HG03175 (cell line): ENCODE data around the gene PXMP4.
"Not testable (repeated sequence)": the region's sequence is repeated elsewhere in the genome, so short reads cannot be mapped to it uniquely, and the experiment has no call there.

Experiments
- ATAC-seq: cut with Tn5 transposase; IDR thresholded peaks from one replicate; pipeline ENCODE4 v1.9.1; 2021; ENCODE audit warnings: mild to moderate bottlenecking, moderate library complexity; ENCODE audit not compliant: unreplicated experiment

The PXMP4 gene

DNA sequence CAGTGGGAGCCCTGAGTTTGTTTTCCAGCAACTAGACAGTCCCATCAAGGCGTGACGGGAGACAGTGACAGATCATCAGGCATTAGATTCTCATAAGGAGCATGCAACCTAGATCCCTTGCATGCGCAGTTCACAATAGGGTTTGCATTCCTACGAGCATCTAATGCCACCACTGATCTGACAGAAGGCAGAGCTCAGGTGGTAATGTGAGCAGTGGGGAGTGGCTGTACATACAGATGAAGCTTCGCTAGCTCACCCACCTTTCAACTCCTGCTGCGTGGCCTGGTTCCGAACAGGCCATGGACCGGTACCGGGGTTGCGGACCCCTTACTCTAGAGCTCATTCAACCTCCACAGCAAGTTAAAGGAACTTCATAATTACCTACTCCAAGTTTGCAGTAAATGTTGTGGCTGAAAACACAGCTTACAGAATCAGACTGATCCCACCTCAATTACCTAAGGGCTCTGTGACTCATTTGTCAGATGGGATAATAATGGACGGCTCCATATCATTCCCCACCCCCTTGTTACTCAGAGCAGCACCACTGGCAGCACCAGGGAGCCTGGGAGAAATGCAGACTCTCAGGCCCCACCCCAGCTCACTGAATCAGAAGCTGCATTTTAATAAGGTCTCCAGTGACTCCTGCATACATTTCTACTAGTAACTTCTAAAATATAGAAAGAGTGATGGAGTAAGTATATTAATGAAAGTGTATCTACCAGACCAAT lies 15.7 kb downstream of the PXMP4 start:
- no peak for ATAC-seq

DNA sequence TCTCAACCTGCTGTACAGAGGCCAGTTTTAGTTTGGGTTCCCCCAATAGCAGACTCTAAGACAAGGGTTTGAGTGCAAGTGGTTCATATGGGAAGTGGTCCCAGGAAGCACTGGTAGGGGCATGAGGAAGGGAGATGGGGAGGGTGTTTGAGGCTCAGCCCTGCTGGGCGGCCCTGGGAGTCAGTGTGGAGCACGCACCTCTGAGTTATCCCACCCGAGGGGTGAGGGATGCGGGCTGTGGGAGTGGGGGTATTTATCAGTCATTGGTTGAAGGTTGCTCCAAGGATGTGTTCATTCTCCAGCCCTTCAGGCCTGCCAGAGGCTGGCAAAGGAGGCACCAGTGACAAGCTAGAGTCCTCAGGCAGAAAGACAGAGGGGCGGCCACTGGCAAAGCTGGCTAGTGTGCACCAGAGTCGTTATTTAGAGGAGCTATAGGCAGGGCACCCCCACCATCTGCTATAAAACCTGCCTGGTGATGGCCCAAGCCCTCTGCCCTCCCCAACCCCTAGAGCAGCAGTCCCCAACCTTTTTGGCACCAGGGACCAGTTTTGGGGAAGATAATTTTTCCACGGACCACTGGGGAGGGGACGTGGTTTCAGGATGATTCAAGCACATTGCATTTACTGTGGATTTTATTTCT lies 16.5 kb downstream of the PXMP4 start:
- no peak for ATAC-seq

DNA sequence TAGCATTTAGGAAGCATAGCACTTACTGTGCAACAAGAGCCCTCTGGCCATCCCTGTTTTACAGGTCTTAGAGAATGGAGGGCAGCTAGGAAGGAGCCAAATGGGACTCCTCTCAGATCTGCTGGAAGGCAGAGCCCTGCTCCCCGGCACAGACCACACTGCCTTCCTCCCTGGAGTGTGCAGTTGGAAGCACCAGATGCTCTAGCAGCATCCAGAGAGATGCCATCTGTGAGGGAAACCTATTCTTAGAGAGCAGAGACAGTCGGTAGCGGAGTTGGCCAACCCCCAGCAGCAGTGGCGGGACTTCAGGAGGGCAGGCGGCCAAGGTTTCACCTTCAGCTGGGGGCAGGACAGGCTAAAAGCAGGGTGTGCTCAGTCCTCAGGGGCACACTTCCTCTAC lies 17.2 kb downstream of the PXMP4 start:
- no peak for ATAC-seq

DNA sequence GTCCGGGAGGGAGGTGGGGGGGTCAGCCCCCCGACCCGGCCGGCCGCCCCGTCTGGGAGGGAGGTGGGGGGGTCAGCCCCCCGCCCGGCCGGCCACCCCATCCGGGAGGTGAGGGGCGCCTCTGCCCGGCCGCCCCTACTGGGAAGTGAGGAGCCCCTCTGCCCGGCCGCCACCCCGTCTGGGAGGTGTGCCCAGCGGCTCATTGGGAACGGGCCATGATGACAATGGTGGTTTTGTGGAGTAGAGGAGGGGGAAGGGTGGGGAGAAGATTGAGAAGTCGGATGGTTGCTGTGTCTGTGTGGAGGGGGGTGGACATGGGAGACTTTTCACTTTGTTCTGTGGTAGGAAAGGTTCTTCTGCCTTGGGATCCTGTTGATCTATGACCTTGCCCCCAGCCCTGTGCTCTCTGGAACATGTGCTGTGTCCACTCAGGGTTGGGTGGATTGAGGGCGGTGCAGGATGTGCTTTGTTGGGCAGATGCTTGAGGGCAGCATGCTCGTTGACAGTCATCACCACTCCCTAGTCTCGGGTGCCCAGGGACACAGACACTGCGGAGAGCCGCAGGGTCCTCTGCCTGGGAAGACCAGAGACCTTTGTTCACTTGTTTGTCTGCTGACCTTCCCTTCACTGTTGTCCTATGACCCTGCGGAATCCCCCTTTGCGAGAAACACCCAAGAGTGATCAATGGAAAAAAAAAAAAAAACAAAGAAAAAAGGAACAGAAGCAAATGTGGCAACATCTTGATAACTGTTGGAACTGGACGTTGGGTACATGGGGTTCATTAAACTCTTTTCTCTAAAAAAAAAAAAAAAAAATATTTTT lies 18.3 kb downstream of the PXMP4 start:
- no peak for ATAC-seq

DNA sequence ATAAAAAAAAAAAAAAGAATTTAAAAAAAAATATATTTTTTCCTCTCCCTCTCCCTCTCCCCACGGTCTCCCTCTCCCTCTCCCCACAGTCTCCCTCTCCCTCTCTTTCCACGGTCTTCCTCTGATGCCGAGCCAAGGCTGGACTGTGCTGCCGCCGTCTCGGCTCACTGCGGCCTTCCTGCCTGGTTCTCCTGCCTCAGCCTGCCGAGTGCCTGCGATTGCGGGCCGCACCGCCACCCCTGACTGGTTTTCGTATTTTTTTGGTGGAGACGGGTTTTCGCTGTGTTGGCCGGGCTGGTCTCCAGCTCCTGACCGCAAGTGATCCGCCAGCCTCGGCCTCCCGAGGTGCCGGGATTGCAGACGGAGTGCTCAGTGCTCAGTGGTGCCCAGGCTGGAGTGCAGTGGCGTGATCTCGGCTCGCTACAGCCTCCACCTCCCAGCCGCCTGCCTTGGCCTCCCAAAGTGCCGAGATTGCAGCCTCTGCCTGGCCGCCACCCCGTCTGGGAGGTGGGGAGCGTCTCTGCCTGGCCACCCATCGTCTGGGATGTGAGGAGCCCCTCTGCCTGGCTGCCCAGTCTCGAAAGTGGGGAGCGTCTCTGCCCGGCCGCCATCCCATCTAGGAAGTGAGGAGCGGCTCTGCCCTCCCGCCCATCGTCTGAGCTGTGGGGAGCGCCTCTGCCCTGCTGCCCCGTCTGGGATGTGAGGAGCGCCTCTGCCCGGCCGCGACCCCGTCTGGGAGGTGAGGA lies 19.2 kb downstream of the PXMP4 start:
- not testable (repeated sequence) for ATAC-seq

DNA sequence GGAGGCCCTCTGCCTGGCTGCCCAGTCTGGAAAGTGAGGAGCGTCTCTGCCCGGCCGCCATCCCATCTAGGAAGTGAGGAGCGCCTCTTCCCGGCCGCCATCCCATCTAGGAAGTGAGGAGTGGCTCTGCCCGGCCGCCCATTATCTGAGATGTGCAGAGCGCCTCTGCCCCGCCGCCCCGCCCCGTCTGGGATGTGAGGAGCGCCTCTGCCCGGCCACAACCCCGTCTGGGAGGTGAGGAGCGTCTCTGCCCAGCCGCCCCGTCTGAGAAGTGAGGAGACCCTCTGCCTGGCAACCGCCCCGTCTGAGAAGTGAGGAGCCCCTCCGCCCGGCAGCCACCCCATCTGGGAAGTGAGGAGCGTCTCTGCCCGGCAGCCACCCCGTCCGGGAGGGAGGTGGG lies 21.1 kb downstream of the PXMP4 start:
- ATAC-seq: not testable (repeated sequence)

DNA sequence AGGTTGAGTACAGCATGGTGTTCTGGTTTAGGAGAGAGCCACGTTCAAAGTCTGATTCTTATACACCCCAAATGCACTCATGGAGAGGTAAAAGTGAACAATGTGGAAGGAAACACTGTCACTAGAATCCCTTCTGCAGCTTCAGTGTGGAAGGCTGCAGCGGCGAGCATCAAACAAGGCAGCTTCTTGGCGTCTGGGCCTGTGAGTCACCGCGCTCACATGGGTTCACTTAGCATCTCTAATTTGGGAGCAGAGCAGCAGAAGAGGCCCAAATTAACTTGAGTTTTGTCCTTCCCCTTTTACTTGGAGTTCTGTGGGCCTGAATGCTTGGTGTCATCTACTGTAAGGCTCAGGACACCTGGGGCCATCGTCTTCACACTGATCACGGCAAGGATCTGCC lies 23.0 kb downstream of the PXMP4 start:
- ATAC-seq: no peak

DNA sequence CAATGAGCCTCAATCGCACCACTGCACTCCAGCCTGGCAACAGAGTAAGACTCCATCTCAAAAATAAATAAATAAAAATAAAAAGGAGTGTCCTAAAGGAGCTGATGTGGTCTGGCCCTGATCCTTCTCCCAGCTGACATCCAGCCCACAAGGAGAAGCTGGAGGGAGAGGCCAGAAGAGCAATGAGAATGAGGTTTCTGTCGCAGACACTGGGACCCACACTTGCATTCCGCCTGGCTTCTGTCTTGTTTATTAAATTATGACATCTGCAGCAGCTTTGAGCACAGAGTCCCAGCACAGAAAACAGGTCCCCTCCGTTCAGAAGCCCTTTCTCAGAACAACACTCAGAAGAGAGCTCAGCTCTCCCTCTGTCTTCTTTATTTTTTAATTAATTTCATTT lies 23.7 kb downstream of the PXMP4 start:
- ATAC-seq: no peak

DNA sequence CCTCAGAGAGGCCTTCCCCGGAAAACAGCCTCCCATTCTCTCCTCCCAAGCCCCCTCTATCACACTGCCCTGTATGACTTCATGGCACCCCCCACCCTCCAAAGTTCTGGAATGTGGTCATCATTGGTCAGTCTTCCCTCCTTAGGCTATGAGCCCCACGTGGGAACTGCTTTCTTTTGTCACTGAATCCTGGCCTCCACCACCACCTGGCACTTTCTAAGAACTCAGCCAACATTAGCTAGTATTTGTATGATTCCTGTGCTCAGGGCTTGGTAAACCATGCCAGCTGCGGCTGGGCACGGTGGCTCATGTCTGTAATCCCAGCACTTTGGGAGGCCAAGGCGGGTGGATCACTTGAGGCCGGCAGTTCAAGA lies 25.5 kb downstream of the PXMP4 start:
- ATAC-seq: no peak

DNA sequence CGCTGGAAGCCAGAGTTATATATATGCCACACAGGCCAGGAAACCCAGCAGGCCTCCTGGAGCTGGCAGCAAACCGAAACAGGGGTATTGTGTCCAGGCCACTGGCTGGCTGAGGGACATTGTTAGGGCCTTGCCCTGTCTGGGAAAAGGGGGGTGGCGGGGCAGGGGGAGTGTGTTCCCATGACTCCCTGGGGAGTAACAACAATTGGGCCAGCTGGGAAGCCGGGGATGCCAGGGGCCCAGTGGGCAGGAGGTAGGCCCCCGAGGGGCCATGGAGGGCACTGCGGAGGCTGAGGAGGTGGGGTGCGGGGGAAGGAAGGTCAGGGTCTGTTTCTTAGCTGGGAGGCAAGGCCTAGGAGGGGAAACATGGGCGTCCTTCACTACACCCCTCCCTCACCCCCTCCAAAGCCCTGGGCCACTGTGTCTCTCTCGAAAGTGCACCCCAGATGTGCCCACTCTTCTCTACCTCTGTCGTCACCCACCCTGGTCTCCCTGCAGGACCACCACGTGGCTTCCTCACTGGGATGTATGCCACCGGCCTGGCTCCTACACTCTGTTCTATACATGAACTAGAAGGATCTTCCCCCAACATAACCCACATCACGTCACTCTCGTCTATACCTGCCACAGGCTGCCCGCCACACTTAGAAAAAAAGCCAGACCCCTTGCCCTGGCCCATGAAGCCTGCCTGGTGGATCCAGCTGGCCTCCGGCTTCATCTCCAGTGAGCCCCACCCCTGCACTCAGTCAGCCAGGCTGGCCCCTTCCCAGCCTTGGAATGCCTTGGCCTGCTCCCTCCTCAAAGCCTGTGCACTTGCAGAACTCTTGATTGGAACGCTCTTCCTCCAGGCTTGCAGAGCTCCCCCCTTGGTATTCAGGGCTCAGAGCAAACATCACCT lies 26.1 kb downstream of the PXMP4 start:
- ATAC-seq: no peak

DNA sequence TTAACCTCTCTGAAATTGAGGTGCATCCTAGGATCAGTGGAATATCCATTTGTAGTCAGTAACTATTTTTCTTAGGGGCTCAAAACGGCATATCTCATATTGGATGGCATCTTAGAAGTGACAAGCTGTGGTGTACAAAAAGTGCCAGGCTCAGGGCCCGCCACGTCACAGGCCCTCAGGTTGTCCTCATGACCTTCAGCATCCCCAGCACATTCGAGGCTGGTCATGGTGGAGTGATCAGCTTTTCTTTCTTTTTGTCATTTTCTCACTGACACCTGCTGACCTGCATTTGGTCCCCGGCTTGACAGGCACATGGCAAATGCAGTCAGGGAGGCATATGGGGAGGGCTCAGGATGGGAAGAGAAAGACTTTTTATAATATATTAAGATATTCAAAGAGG lies 26.8 kb downstream of the PXMP4 start:
- ATAC-seq: no peak

DNA sequence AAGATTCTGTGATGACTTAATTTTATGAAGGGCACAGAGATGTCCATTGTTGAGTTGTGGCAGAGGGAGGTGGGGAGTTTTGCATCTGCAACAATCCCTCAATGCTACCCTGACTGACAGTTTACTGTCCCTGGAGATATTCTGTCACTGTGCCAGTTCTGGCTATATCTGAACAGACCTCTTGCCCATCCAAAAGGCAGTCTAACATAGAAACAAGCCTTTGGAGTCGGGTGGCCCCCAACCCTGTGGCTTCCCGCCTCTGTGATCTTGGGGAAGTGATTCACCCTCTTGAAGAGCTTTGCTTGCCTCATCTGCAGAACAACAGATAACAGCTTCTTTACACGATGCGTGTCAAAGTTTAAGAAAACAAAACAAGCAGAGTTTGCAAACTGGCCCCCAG lies 30.1 kb downstream of the PXMP4 start:
- no peak for ATAC-seq

DNA sequence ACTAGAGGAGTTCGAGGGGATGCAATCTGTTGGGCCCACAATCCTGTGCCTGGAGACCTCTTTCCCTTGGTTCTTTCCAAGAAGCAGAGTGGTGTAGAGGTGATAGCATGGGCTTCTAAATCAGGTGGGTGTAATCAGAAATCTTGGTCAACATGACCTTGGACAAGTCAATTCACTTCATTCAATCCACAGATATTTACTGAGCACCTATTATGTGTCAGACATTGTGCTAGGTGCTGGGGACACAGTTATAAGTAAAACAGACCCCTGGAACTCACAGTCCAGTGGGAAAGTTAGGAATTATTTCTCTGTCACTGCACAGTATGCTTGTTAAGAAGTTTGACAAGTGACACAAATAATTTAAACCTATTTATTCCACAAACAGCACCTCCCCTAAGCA lies 30.6 kb downstream of the PXMP4 start:
- no peak for ATAC-seq

DNA sequence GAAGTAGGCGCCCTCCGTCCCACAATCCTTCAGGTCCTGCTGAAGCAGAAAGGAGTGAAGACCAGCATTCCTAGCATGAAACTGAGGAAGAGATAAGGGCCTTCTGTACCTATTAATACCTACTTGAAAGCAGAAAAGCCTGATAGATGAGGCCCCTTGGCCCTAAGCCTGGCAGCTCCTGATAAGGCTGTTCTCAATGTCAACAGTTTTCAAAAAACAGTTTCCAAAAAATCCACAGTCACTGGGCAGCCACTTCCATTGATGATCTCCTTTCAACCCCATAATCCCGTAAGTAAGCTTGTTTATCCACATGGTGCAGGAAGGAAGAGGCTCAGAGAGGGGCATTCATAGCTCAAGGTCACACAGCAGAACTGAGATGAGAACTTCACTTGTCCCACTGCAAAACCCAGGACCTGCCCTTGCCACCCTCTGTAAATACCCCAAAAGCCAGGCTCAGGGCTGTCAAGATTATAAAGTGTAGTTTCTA lies 31.1 kb downstream of the PXMP4 start:
- no peak for ATAC-seq

DNA sequence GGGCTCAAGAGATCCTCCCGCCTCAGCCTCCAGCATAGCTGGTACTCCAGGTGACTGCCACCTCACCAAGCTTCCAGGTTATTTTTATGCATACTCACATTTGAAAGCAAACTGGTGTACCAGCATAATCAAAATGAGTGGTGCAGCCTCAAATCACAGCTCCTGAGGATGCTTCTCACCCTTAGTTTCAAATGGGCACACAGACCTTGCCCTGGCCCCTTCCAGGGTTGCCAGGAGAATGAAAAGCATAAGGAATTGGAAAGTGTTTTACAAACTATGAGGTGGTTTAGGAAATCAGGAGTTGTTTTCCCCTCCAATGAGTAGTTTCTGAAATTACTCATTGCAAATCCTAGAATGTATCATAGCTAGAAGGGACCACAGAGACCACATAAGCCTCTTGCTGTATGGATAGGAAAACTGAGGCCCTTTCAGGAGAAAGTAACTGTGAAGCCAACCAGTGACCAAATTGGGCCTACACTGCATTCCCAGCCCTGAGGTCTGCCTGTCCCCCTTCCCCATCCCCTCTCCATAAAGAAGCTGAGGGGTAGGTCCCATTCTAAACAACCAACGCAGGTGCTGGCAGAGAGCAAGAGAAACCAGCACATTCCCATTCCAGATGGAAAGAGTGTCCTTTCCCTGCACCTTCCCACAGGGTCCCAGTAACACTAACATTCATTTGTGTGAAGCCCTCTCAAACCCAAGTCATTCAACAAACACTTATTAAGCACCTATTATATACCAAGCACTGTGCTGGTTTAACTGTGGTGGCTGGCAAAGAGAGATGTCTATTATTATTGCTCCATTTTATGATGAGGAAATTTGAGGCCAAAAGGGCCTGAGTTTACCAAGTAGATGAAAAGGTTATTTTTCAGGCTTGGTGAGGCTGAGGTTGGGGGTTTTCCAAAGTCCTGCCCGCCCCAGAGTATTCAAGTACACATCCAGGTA lies 31.8 kb downstream of the PXMP4 start:
- no peak for ATAC-seq

DNA sequence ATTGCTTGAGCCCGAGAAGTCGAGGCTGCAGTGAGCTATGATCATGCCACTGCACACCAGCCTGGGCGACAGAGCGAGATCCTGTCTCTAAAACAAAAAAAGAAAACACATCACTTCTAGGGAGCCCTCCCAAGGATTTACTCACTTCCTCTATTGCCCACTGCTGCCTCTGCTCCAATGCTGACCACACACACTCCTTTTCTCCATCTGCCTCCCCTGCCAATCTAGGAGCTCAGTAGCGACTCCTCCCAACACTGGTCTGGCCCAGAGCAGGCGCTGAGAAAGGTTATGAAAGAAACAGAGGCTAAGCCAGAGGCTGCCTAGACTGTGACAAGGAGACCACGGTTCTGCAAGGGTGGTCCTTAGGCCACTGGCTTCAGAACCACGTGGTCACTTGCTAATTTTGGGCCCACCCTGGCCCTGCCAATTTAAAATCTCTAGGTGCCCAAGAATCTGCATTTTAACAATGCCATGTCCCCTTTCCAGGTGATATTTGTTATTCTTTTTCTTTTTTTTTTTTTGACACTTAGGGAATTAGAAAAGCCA lies 32.7 kb downstream of the PXMP4 start:
- ATAC-seq: no peak

DNA sequence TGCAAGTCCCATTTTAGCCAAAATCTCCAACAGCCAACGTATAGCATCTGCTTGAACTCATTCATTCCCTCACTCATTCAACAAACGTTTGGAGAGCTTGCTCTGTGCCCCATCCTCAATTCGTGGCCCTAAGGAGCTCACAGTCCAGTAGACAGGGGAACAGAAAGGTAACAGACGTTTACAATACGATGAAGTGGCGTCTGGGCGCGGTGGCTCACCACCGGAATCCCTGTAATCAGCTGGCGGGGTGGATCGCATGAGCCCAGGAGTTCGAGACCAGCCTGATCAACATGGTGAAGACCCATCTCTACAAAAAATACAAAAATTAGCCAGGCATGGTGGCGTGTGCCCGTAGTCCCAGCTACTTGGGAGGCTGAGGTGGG lies 33.1 kb downstream of the PXMP4 start:
- no peak for ATAC-seq

DNA sequence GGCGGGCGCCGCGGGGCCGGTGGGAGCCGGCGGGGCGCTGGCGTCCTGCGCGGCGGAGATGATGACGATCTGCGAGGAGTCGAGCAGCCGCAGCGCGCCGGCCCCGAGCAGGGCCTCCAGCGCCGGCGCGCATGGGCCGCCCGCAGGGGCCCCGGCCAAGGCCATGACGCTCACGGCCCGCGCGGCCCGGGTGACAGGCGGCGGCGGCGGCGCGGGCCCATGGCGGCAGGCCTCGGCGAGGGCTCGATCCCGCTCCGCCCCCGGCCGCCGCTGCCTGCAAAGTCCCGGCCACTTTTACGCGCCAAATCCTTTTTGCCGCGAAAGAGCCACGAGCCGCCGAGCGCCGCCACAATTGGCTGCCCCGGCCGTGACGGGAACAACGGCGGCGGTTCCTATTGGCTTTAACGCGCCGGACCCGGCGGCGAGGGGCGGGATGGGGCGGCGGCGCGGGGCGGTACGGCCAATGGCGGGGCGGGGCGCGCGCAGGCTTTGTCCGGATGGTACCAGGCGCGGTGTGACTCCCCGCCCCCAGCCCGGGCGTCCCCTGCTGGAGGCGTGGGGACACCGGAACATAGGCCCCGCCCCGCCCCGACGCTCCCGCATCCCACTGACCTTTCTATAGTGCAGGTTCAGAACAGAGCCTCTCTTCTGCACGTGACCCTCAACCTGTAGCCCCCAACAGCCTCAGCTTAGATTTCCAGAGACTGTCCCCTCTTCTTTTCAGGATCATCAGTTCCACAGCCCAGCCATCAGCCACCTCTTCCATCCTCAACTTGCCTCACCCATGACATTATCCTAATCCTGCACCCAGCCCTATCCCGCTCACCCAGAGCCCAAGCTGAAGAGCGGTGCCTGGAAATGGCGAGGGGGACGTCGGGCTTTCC lies 33.8 kb downstream of the PXMP4 start, which contains the start of gene E2F1:
Gene E2F1 (minus strand): TSS at position 286 of the 884 bp plus-strand sequence. CDS start 121 bp downstream, at position 165.
- peak; percentile 88 for ATAC-seq
